H1 (cell line): ENCODE data around the gene CCDC18.

Source experiments
- ATF3 ChIP-seq: IDR thresholded peaks from 2 replicates; pipeline ENCODE4 v1.6.1; 2011; ENCODE audit warnings: low read depth, mild to moderate bottlenecking, low read length; ENCODE audit not compliant: insufficient read depth
- CTCF ChIP-seq, 3 experiments: IDR thresholded peaks; 1 replicate in 2 of 3; 2 replicates in 1 of 3; pipeline versions ENCODE4 v1.5.1 to v1.6.1; 2011; ENCODE audit warnings: low read length in 3 of 3, mild to moderate bottlenecking in 3 of 3, inconsistent platforms in 2 of 3, low read depth in 1 of 3, moderate library complexity in 1 of 3; ENCODE audit not compliant: insufficient read depth in 1 of 3; ENCODE audit errors: control extremely low read depth in 1 of 3
- GABPA ChIP-seq: IDR thresholded peaks from 2 replicates; pipeline ENCODE4 v1.6.1; 2011; ENCODE audit warnings: mild to moderate bottlenecking, low read length, moderate library complexity, borderline replicate concordance; ENCODE audit not compliant: insufficient read depth
- NRF1 ChIP-seq: IDR thresholded peaks from 2 replicates; pipeline ENCODE4 v1.6.1; 2011; ENCODE audit warnings: mild to moderate bottlenecking, low read depth, low read length, improper control_type of control experiment
- POLR2A ChIP-seq, 2 experiments: IDR thresholded peaks; 1 replicate in 1 of 2; 2 replicates in 1 of 2; pipeline ENCODE4 v1.6.1; 2011; ENCODE audit warnings: low read depth in 2 of 2, low read length in 2 of 2, mild to moderate bottlenecking in 2 of 2; ENCODE audit errors: control extremely low read depth in 1 of 2
- POLR2AphosphoS5 ChIP-seq: IDR thresholded peaks from 2 replicates; pipeline ENCODE4 v1.6.1; 2011; ENCODE audit warnings: low read depth, low read length
- RAD21 ChIP-seq, 2 experiments: IDR thresholded peaks in 1 of 2; conservative IDR thresholded peaks in 1 of 2; 2 replicates each; pipeline ENCODE4 v1.6.1; 2011; ENCODE audit warnings: low read depth in 2 of 2, low read length in 2 of 2, improper control_type of control experiment in 1 of 2, inconsistent platforms in 1 of 2, mild to moderate bottlenecking in 1 of 2, moderate library complexity in 1 of 2
- TEAD4 ChIP-seq: IDR thresholded peaks from 2 replicates; pipeline ENCODE4 v1.6.1; 2012; ENCODE audit warnings: low read depth, low read length, inconsistent platforms, mixed read lengths
- ZNF274 ChIP-seq: IDR thresholded peaks from 2 replicates; pipeline ENCODE4 v1.7.0; 2012; ENCODE audit warnings: low read length, borderline replicate concordance; ENCODE audit errors: extremely low read depth
- TF ChIP-seq, protein P1 (sequence below): IDR thresholded peaks from 2 replicates; pipeline ENCODE4 v1.6.1; 2012; ENCODE audit warnings: low read length, inconsistent platforms

DNA sequence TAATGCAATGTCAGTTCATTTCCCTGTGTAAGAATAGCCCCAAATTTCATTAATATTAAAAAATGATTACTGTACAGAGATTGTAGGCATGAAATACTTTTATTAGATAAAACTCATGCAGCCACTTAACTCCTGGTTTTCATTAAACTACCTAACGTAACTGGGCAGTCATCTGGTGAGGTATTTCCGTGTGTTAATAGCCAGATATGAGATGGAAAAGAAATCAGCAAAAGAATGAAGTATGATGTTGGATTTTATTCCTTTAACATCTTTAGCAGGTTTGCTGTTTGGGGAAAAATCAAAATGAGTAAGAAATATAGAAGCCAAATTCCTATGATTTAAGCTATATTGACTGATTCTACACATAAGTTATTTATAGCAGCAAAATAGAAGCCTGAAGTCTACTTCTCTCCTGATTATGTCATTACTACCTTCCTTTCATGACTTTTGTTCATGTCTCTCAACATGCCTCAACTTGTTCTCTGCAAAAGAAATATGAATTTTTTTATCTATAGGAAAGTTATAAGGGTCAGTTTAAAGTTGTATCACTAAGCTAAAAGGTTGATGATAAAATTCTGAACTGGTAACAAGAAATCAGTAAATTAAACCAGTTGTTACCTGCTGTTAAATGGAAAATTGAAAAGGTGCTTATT, 42.6 kb downstream of the CCDC18 start:
- TF ChIP-seq GABPA (no peak), CTCF (IDR thresholded peaks at IDR 0.05; ENCODE audit: control extremely low read depth in 1 of 3, insufficient read depth in 1 of 3, low read depth in 1 of 3, low read length in 3 of 3) (no peak), ATF3 (no peak), NRF1 (no peak), ZNF274 (no peak), RAD21 (IDR thresholded peaks at IDR 0.05 in 1 of 2, conservative IDR thresholded peaks at IDR 0.05 in 1 of 2; ENCODE audit: low read depth in 2 of 2, low read length in 2 of 2) (no peak), TEAD4 (no peak), POLR2A (IDR thresholded peaks at IDR 0.05; ENCODE audit: control extremely low read depth in 1 of 2, low read depth in 2 of 2, low read length in 2 of 2) (no peak), POLR2AphosphoS5 (no peak)
- TF ChIP-seq, protein P1, sequence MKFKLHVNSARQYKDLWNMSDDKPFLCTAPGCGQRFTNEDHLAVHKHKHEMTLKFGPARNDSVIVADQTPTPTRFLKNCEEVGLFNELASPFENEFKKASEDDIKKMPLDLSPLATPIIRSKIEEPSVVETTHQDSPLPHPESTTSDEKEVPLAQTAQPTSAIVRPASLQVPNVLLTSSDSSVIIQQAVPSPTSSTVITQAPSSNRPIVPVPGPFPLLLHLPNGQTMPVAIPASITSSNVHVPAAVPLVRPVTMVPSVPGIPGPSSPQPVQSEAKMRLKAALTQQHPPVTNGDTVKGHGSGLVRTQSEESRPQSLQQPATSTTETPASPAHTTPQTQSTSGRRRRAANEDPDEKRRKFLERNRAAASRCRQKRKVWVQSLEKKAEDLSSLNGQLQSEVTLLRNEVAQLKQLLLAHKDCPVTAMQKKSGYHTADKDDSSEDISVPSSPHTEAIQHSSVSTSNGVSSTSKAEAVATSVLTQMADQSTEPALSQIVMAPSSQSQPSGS = no peak
